HepG2 (cell line): Measurements from ENCODE around the gene USB1. TPM values are rescaled to one million over a fixed set of nuclear protein-coding genes. Genes with fewer than 3 reads are reported as not detected.

Experiments
- ADNP ChIP-seq: sonication (generic); formaldehyde crosslinking; IDR thresholded peaks from 2 replicates; pipeline ENCODE4 v1.4.0; 2020; ENCODE audit warnings: missing genetic modification reagents
- BRCA1 ChIP-seq: sonication (generic); formaldehyde crosslinking; IDR thresholded peaks from 2 replicates; pipeline ENCODE4 v1.4.0; 2020; ENCODE audit warnings: missing genetic modification reagents
- CBX5 ChIP-seq: sonication (generic); formaldehyde crosslinking; IDR thresholded peaks from 2 replicates; pipeline ENCODE4 v1.4.0; 2020; ENCODE audit warnings: missing genetic modification reagents, borderline replicate concordance
- E2F2 ChIP-seq: sonication (generic); formaldehyde crosslinking; IDR thresholded peaks from 2 replicates; pipeline ENCODE4 v1.4.0; 2020; ENCODE audit warnings: missing genetic modification reagents, borderline replicate concordance
- JDP2 ChIP-seq: sonication (generic); formaldehyde crosslinking; IDR thresholded peaks from 2 replicates; pipeline ENCODE4 v1.8.1; 2022; ENCODE audit warnings: missing genetic modification reagents, borderline replicate concordance
- KLF6 ChIP-seq: IDR thresholded peaks from 2 replicates; pipeline ENCODE4 v1.8.0; 2016; ENCODE audit warnings: missing biosample characterization, missing genetic modification reagents
- MAFK ChIP-seq, 2 experiments: IDR thresholded peaks in 1 of 2; conservative IDR thresholded peaks in 1 of 2; 2 replicates each; pipeline ENCODE4 v1.6.1; 2011; ENCODE audit warnings: improper control_type of control experiment in 2 of 2, low read length in 2 of 2
- MIER3 ChIP-seq: IDR thresholded peaks from 2 replicates; pipeline ENCODE4 v1.6.1; 2016; ENCODE audit warnings: missing compliant biosample characterization, borderline replicate concordance
- NFKB2 ChIP-seq: sonication (generic); formaldehyde crosslinking; IDR thresholded peaks from 2 replicates; pipeline ENCODE4 v1.4.0; 2020; ENCODE audit warnings: missing genetic modification reagents, borderline replicate concordance
- REPIN1 ChIP-seq: sonication (generic); formaldehyde crosslinking; IDR thresholded peaks from 2 replicates; pipeline ENCODE4 v1.8.0; 2022; ENCODE audit warnings: missing genetic modification reagents, low read depth, mild to moderate bottlenecking, borderline replicate concordance
- THAP11 ChIP-seq: IDR thresholded peaks from 2 replicates; pipeline ENCODE4 v1.6.1; 2016; ENCODE audit warnings: missing biosample characterization, missing genetic modification reagents
- ZBTB25 ChIP-seq: IDR thresholded peaks from 2 replicates; pipeline ENCODE4 v1.6.1; 2018; ENCODE audit warnings: missing genetic modification reagents
- ZEB1 ChIP-seq: IDR thresholded peaks from 2 replicates; pipeline ENCODE4 v1.6.1; 2012; ENCODE audit warnings: mild to moderate bottlenecking, low read depth, inconsistent platforms; ENCODE audit not compliant: insufficient replicate concordance
- ZFP36L1 ChIP-seq: sonication (generic); formaldehyde crosslinking; IDR thresholded peaks from 2 replicates; pipeline ENCODE4 v1.8.0; 2022; ENCODE audit warnings: mild to moderate bottlenecking, missing genetic modification reagents, moderate library complexity
- ZGPAT ChIP-seq: IDR thresholded peaks from 2 replicates; pipeline ENCODE4 v1.6.1; 2016; ENCODE audit warnings: mild to moderate bottlenecking
- ZMAT3 ChIP-seq: sonication (generic); formaldehyde crosslinking; conservative IDR thresholded peaks from 2 replicates; pipeline ENCODE4 v1.7.0; 2021; ENCODE audit warnings: missing genetic modification reagents
- ZNF121 ChIP-seq: sonication (generic); formaldehyde crosslinking; IDR thresholded peaks from 2 replicates; pipeline ENCODE4 v1.5.0; 2020; ENCODE audit warnings: mild to moderate bottlenecking, missing genetic modification reagents
- ZNF501 ChIP-seq: sonication (generic); formaldehyde crosslinking; IDR thresholded peaks from 2 replicates; pipeline ENCODE4 v1.5.1; 2020; ENCODE audit warnings: mild to moderate bottlenecking, moderate library complexity, missing genetic modification reagents
- ZNF543 ChIP-seq: sonication (generic); formaldehyde crosslinking; IDR thresholded peaks from 2 replicates; pipeline ENCODE4 v1.4.0; 2020; ENCODE audit warnings: mild to moderate bottlenecking, missing genetic modification reagents
- ZNF605 ChIP-seq: sonication (generic); formaldehyde crosslinking; IDR thresholded peaks from 2 replicates; pipeline ENCODE4 v1.8.0; 2022; ENCODE audit warnings: mild to moderate bottlenecking, missing genetic modification reagents
- ZNF703 ChIP-seq: sonication (generic); formaldehyde crosslinking; IDR thresholded peaks from 2 replicates; pipeline ENCODE4 v1.5.1; 2020; ENCODE audit warnings: missing genetic modification reagents, mild to moderate bottlenecking, moderate library complexity, borderline replicate concordance
- ZNF766 ChIP-seq: sonication (generic); formaldehyde crosslinking; IDR thresholded peaks from 2 replicates; pipeline ENCODE4 v1.5.0; 2020; ENCODE audit warnings: missing genetic modification reagents, borderline replicate concordance
- ZNF781 ChIP-seq: sonication (generic); formaldehyde crosslinking; IDR thresholded peaks from 2 replicates; pipeline ENCODE4 v1.5.1; 2020; ENCODE audit warnings: borderline replicate concordance, mild to moderate bottlenecking, missing genetic modification reagents; ENCODE audit errors: not compliant biosample characterization
- ZNF883 ChIP-seq: sonication (generic); formaldehyde crosslinking; IDR thresholded peaks from 2 replicates; pipeline ENCODE4 v1.5.1; 2020; ENCODE audit warnings: mild to moderate bottlenecking, missing genetic modification reagents; ENCODE audit errors: not compliant biosample characterization
- polyA plus RNA-seq, 8 experiments: library from polyadenylated mRNA; depleted of rRNA in 3 of 8; stranded (reverse) in 7 of 8; unstranded in 1 of 8; fragments of >200 nt; fragmentation: Illumina TruSeq in 4 of 8; extraction: Trizol in 4 of 8; gene quantifications; 2 replicates each; pipeline versions ENCODE4 v1.2.1 to v1.2.3, GENCODE V29; 2011 to 2016; ENCODE audit warnings: low read depth in 4 of 8, missing spikeins in 1 of 8, mixed read lengths in 1 of 8; ENCODE audit not compliant: insufficient read depth in 1 of 8
- total RNA-seq, 5 experiments: library from RNA; depleted of rRNA; stranded (reverse); fragments of >200 nt; fragmentation: Illumina TruSeq; extraction: Trizol; gene quantifications; 2 replicates each; pipeline ENCODE4 v1.2.3, GENCODE V29; 2016; ENCODE audit warnings: low read depth in 1 of 5
- TF ChIP-seq, protein P1 (sequence below): sonication (generic); formaldehyde crosslinking; IDR thresholded peaks from 2 replicates; pipeline ENCODE4 v1.8.1; 2023; ENCODE audit warnings: mild to moderate bottlenecking, missing genetic modification reagents, borderline replicate concordance
- TF ChIP-seq, protein P2 (sequence below): sonication (generic); formaldehyde crosslinking; IDR thresholded peaks from 2 replicates; pipeline ENCODE4 v1.4.0; 2020; ENCODE audit warnings: mild to moderate bottlenecking, missing genetic modification reagents

Gene USB1
- total and polyA plus RNA-seq, 2 of the 13 experiments (the other 11 are each of a cell fraction or from before 2014, with no cell fraction given) = 16.7 to 65.4 TPM

GRCh38 chr16:58025351-58026138 is 24.3 kb downstream of the USB1 start, which contains the start of gene MMP15 (continued):
- TF ChIP-seq MAFK (conservative IDR thresholded peaks at IDR 0.05 in 1 of 2, IDR thresholded peaks at IDR 0.05 in 1 of 2; ENCODE audit: low read length in 2 of 2) (no peak), BRCA1 (CRISPR knock-in tag) (peak; percentile 65; the same call in 1 of the 2 replicates), ZEB1 (peak; percentile 87), ZNF501 (CRISPR knock-in tag) (no peak), ZGPAT (CRISPR knock-in tag) (peak; percentile 61; the same call in 1 of the 2 replicates), ZFP36L1 (CRISPR knock-in tag) (no peak), ZNF883 (CRISPR knock-in tag) (no peak), ZNF121 (peak; percentile 40; the same call in 1 of the 2 replicates), JDP2 (CRISPR knock-in tag) (peak; percentile 7; the same call in 1 of the 2 replicates), ZNF543 (CRISPR knock-in tag) (peak; percentile 30; the same call in 1 of the 2 replicates), CBX5 (CRISPR knock-in tag) (no peak), MIER3 (CRISPR knock-in tag) (no peak), ZNF781 (CRISPR knock-in tag) (no peak), ADNP (CRISPR knock-in tag) (no peak), NFKB2 (CRISPR knock-in tag) (no peak; the same call in 1 of the 2 replicates), ZNF703 (CRISPR knock-in tag) (0 out of 2 replicates have a peak, but pooled peaks have one; percentile 10), ZNF605 (CRISPR knock-in tag) (peak; percentile 86), ZNF766 (CRISPR knock-in tag) (peak; percentile 97), KLF6 (CRISPR knock-in tag) (0 out of 2 replicates have a peak, but pooled peaks have one; percentile 8), E2F2 (CRISPR knock-in tag) (peak; percentile 80; the same call in 1 of the 2 replicates), ZBTB25 (CRISPR knock-in tag) (no peak), THAP11 (CRISPR knock-in tag) (peak; percentile 67; the same call in 1 of the 2 replicates), REPIN1 (CRISPR knock-in tag) (peak; percentile 70; the same call in 1 of the 2 replicates), ZMAT3 (CRISPR knock-in tag) (peak; percentile 86)
- TF ChIP-seq, protein P1, sequence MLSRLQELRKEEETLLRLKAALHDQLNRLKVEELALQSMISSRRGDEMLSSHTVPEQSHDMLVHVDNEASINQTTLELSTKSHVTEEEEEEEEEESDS = no peak
- TF ChIP-seq, protein P2, sequence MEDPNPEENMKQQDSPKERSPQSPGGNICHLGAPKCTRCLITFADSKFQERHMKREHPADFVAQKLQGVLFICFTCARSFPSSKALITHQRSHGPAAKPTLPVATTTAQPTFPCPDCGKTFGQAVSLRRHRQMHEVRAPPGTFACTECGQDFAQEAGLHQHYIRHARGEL (CRISPR knock-in tag) = no peak
